HepG2 (cell line): ENCODE measurements around the gene HES2. TPM values are rescaled to one million over a fixed set of nuclear protein-coding genes. Genes with fewer than 3 reads are reported as not detected.
A peak's percentile ranks its signal among the peaks of the same experiment; 100 is the strongest.

Experiments used
- AGO1 ChIP-seq: fragments of 200-400 bp; formaldehyde crosslinking; IDR thresholded peaks from 2 replicates; pipeline ENCODE4 v1.6.1; 2017; ENCODE audit warnings: mild to moderate bottlenecking, low read depth, low read length, moderate library complexity; ENCODE audit not compliant: poor library complexity, severe bottlenecking
- AGO2 ChIP-seq: fragments of 200-400 bp; formaldehyde crosslinking; optimal IDR thresholded peaks from 2 replicates; pipeline ENCODE3; 2017; ENCODE audit warnings: mild to moderate bottlenecking, low read depth, low read length, moderate library complexity
- ATF7 ChIP-seq, 2 experiments: fragments of 450-650 bp in 1 of 2; sonication (generic) in 1 of 2; formaldehyde crosslinking in 1 of 2; IDR thresholded peaks; 2 replicates each; pipeline versions ENCODE4 v1.4.0 to v1.6.1; 2016 to 2020; ENCODE audit warnings: antibody characterized with exemption in 1 of 2, mild to moderate bottlenecking in 1 of 2, missing genetic modification reagents in 1 of 2
- ATF7-NPFF ChIP-seq: sonication (generic); formaldehyde crosslinking; IDR thresholded peaks from 2 replicates; pipeline ENCODE4 v1.8.1; 2023; ENCODE audit warnings: mild to moderate bottlenecking, low read depth, missing genetic modification reagents, moderate library complexity
- CREB1 ChIP-seq, 2 experiments: fragments of 450-650 bp in 1 of 2; IDR thresholded peaks; 2 replicates each; pipeline ENCODE4 v1.6.1; 2016 to 2017; ENCODE audit warnings: control low read depth in 1 of 2, mild to moderate bottlenecking in 1 of 2, missing compliant biosample characterization in 1 of 2, missing genetic modification characterization in 1 of 2
- ELF1 ChIP-seq: sonication (generic); formaldehyde crosslinking; IDR thresholded peaks from 2 replicates; pipeline ENCODE4 v1.4.0; 2020; ENCODE audit warnings: missing genetic modification reagents
- MXD1 ChIP-seq: sonication (generic); formaldehyde crosslinking; IDR thresholded peaks from 2 replicates; pipeline ENCODE4 v1.4.0; 2020; ENCODE audit warnings: mild to moderate bottlenecking, missing genetic modification reagents
- NFIC ChIP-seq: IDR thresholded peaks from 2 replicates; pipeline ENCODE4 v1.6.1; 2012; ENCODE audit warnings: mild to moderate bottlenecking, low read length, inconsistent platforms
- NONO ChIP-seq, 2 experiments: fragments of 450-650 bp in 1 of 2; sonication (generic) in 1 of 2; formaldehyde crosslinking in 1 of 2; IDR thresholded peaks in 1 of 2; conservative IDR thresholded peaks in 1 of 2; 2 replicates each; pipeline versions ENCODE4 v1.6.1 to v1.8.0; 2017 to 2022; ENCODE audit warnings: mild to moderate bottlenecking in 1 of 2, missing genetic modification reagents in 1 of 2, moderate library complexity in 1 of 2
- PAF1 ChIP-seq: IDR thresholded peaks from 2 replicates; pipeline ENCODE4 v1.6.1; 2016; ENCODE audit warnings: missing genetic modification reagents, missing compliant biosample characterization
- SRSF9 ChIP-seq: fragments of 200-400 bp; formaldehyde crosslinking; IDR thresholded peaks from 2 replicates; pipeline ENCODE4 v1.6.1; 2018; ENCODE audit warnings: borderline replicate concordance, mild to moderate bottlenecking, low read depth, low read length; ENCODE audit not compliant: insufficient read depth, poor library complexity, severe bottlenecking
- TMF1 ChIP-seq: sonication (generic); formaldehyde crosslinking; IDR thresholded peaks from 2 replicates; pipeline ENCODE4 v1.8.1; 2022; ENCODE audit warnings: low read depth, missing genetic modification reagents
- TSC22D2 ChIP-seq: sonication (generic); formaldehyde crosslinking; IDR thresholded peaks from 2 replicates; pipeline ENCODE4 v1.5.1; 2020; ENCODE audit warnings: missing genetic modification reagents, mild to moderate bottlenecking, borderline replicate concordance
- ZBTB2 ChIP-seq: sonication (generic); formaldehyde crosslinking; IDR thresholded peaks from 2 replicates; pipeline ENCODE4 v1.8.0; 2022; ENCODE audit warnings: low read depth, missing genetic modification reagents
- ZBTB39 ChIP-seq: sonication (generic); formaldehyde crosslinking; IDR thresholded peaks from 2 replicates; pipeline ENCODE4 v1.5.0; 2020; ENCODE audit warnings: missing genetic modification reagents
- ZNF17 ChIP-seq: sonication (generic); formaldehyde crosslinking; IDR thresholded peaks from 2 replicates; pipeline ENCODE4 v1.5.0; 2020; ENCODE audit warnings: mild to moderate bottlenecking, missing genetic modification reagents
- ZNF317 ChIP-seq: sonication (generic); formaldehyde crosslinking; IDR thresholded peaks from 2 replicates; pipeline ENCODE4 v1.5.0; 2020; ENCODE audit warnings: mild to moderate bottlenecking, missing genetic modification reagents
- ZNF326 ChIP-seq: sonication (generic); formaldehyde crosslinking; IDR thresholded peaks from 2 replicates; pipeline ENCODE4 v1.4.0; 2020; ENCODE audit warnings: missing genetic modification reagents, borderline replicate concordance
- ZNF577 ChIP-seq: sonication (generic); formaldehyde crosslinking; IDR thresholded peaks from 2 replicates; pipeline ENCODE4 v1.4.0; 2020; ENCODE audit warnings: mild to moderate bottlenecking, low read depth, missing genetic modification reagents, borderline replicate concordance
- ZSCAN25 ChIP-seq: sonication (generic); formaldehyde crosslinking; IDR thresholded peaks from 2 replicates; pipeline ENCODE4 v1.8.0; 2022; ENCODE audit warnings: mild to moderate bottlenecking, missing genetic modification reagents
- polyA plus RNA-seq, 8 experiments: library from polyadenylated mRNA; depleted of rRNA in 3 of 8; stranded (reverse) in 7 of 8; unstranded in 1 of 8; fragments of >200 nt; fragmentation: Illumina TruSeq in 4 of 8; extraction: Trizol in 4 of 8; gene quantifications; 2 replicates each; pipeline versions ENCODE4 v1.2.1 to v1.2.3, GENCODE V29; 2011 to 2016; ENCODE audit warnings: low read depth in 4 of 8, missing spikeins in 1 of 8, mixed read lengths in 1 of 8; ENCODE audit not compliant: insufficient read depth in 1 of 8
- total RNA-seq, 5 experiments: library from RNA; depleted of rRNA; stranded (reverse); fragments of >200 nt; fragmentation: Illumina TruSeq; extraction: Trizol; gene quantifications; 2 replicates each; pipeline ENCODE4 v1.2.3, GENCODE V29; 2016; ENCODE audit warnings: low read depth in 1 of 5

The HES2 gene
- total and polyA plus RNA-seq, 2 of the 13 experiments (the other 11 are each of a cell fraction or from before 2014, with no cell fraction given): 0.11 to 0.17 TPM

- TF ChIP-seq ZBTB2 (no peak), ELF1 (CRISPR knock-in tag) (no peak), AGO2 (peak; percentile 90), PAF1 (CRISPR knock-in tag) (peak; percentile 19; the same call in 1 of the 2 replicates), ZNF317 (0 out of 2 replicates have a peak, but pooled peaks have one; percentile 21), NFIC (no peak), NONO (IDR thresholded peaks at IDR 0.05) (no peak), NONO (CRISPR knock-in tag; conservative IDR thresholded peaks at IDR 0.05) (peak; percentile 69), MXD1 (CRISPR knock-in tag) (0 out of 2 replicates have a peak, but pooled peaks have one; percentile 40), ZNF577 (CRISPR knock-in tag) (no peak), ZNF17 (CRISPR knock-in tag) (no peak), ZSCAN25 (CRISPR knock-in tag) (no peak; the same call in 1 of the 2 replicates), ZNF326 (CRISPR knock-in tag) (0 out of 2 replicates have a peak, but pooled peaks have one; percentile 12), SRSF9 (no peak), ATF7-NPFF (CRISPR knock-in tag) (peak; percentile 61; the same call in 1 of the 2 replicates), TMF1 (CRISPR knock-in tag) (0 out of 2 replicates have a peak, but pooled peaks have one; percentile 59), ATF7 (IDR thresholded peaks at IDR 0.05) (no peak), ATF7 (CRISPR knock-in tag; IDR thresholded peaks at IDR 0.05) (0 out of 2 replicates have a peak, but pooled peaks have one; percentile 35), TSC22D2 (CRISPR knock-in tag) (no peak), CREB1 (IDR thresholded peaks at IDR 0.05) (no peak), CREB1 (CRISPR knock-in tag; IDR thresholded peaks at IDR 0.05) (peak; percentile 42; the same call in 1 of the 2 replicates), ZBTB39 (CRISPR knock-in tag) (no peak), AGO1 (peak; percentile 99)
Measured at GRCh38 chr1:6462412-6463119, 42.8 kb upstream of the HES2 start (continued).
